ENCODE results near the gene B4GALT2. TPM values are rescaled to one million over a fixed set of nuclear protein-coding genes. Genes with fewer than 3 reads are reported as not detected.

B4GALT2 gene
- total and polyA plus RNA-seq, 9 of the 15 experiments (the other 6 are each of a cell fraction or from before 2014, with no cell fraction given): 1.3 to 86.8 (median 43.8) TPM

GRCh38 chr1:43970502-43970901 is 8.5 kb upstream of the B4GALT2 start:
- H3K79me2 ChIP-seq (ENCODE audit: control insufficient read depth, insufficient read depth, low read length): peaks cover 24% of the 10 kb centered on the region
- no peak for TF ChIP-seq MCM7 (IDR thresholded peaks at IDR 0.05)
- TF ChIP-seq PTBP1 (IDR thresholded peaks at IDR 0.05; ENCODE audit: low read depth, low read length): no peak
- TF ChIP-seq USF2 (CRISPR knock-in tag; IDR thresholded peaks at IDR 0.05): no peak
- no peak for TF ChIP-seq ZNF408 (CRISPR knock-in tag; IDR thresholded peaks at IDR 0.05; ENCODE audit: low read depth)
- peak in 1 of 2 experiments; percentile 17; a peak in 1 of 4 replicates for TF ChIP-seq SIN3A (IDR thresholded peaks at IDR 0.05; ENCODE audit: borderline replicate concordance in 2 of 2, control insufficient read depth in 1 of 2, low read depth in 2 of 2, low read length in 2 of 2)
- H3K27ac ChIP-seq (ENCODE audit: extremely low read depth, low read depth, low read length): peak overlapping the region; percentile 71
- 4% methylated on average over 5 of the region's 5 CpGs for WGBS (ENCODE audit: insufficient coverage, low coverage, missing lambda C conversion rate)
- peaks cover 4% of the 10 kb centered on the region for H3K9me1 ChIP-seq (ENCODE audit: control insufficient read depth, insufficient read depth, low read length)
- BruUV-seq (replicated peaks): no TSS peak
- H3K9ac ChIP-seq (ENCODE audit: insufficient read depth in 1 of 2, low read depth in 2 of 2, low read length in 2 of 2): peak overlapping the region; percentile 81 to 99
- H3K4me3 ChIP-seq: peak overlapping the region; percentile 100
- H2AFZ ChIP-seq (ENCODE audit: low read depth, low read length): peak overlapping the region; percentile 87; the same call in 1 of the 2 replicates
- no peak for ATAC-seq
- H3K4me1 ChIP-seq (replicated peaks in 1 of 2; ENCODE audit: control insufficient read depth in 2 of 2, insufficient read depth in 2 of 2, low read length in 2 of 2): peaks cover 10 to 36% of the 10 kb centered on the region in 2 experiments; a peak in 4 of 5 replicates
- peak overlapping the region; percentile 98 for H3K4me2 ChIP-seq (ENCODE audit: insufficient read depth, low read length)
- H3K9me3 ChIP-seq (replicated peaks; ENCODE audit: control insufficient read depth, insufficient read depth, low read depth, low read length): no peaks in the 10 kb centered on the region
- POLR2A ChIA-PET: interaction anchor here (0.5 to 1.4 kb wide), 5 partner anchors 8 to 561 kb away, joined by 3 to 7 read pairs (median 3); no protein-coding TSS in a partner anchor
- FAIRE-seq: no peak
- peaks cover 1% of the 10 kb centered on the region; the same call in 1 of the 2 replicates for H4K20me1 ChIP-seq (replicated peaks; ENCODE audit: control insufficient read depth, insufficient read depth, low read length)
- in situ Hi-C loops (cut with MboI) (no loop called here), intact Hi-C loops (cut with micrococcal nuclease) (no loop called here)
- CTCF ChIA-PET (ENCODE audit: low intra/inter-chr PET ratio): no interaction called here
- no peaks in the 10 kb centered on the region for H3K27me3 ChIP-seq (ENCODE audit: control insufficient read depth in 2 of 2, insufficient read depth in 2 of 2, low read length in 2 of 2)
- H3K36me3 ChIP-seq (ENCODE audit: control insufficient read depth, insufficient read depth, low read length): peaks cover 36% of the 10 kb centered on the region
- no peak for DNase-seq (ENCODE audit: extremely low read depth in 1 of 4, low spot score in 3 of 4)

Measured in K562 (cell line).